ENCODE data around the gene NF1. TPM values are rescaled to one million over a fixed set of nuclear protein-coding genes. Genes with fewer than 3 reads are reported as not detected.
A peak's percentile ranks its signal among the peaks of the same experiment; 100 is the strongest.

NF1 gene
- polyA plus RNA-seq, 2 of the 4 experiments (the other 2 are of a cell fraction), result 15.9 to 73.2 TPM

DNA sequence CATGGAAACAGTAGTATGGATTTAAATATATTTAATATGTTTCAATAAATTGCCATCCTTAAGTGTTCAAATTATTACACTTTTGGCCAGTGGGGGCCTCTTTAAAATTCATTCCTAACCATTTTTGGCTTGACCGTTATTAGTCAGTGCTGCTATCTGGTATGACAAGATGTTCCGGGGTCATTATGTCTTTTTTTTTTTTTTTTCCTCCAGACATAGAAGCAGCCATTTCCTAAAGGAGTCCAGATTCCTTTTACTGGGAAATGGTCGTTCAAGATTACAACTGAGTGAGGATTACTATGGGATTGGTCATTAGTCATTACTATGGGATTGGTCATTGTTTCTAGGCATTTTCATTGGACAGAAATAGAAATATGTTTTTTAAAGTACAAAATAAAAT, 53.4 kb downstream of the NF1 start:
- Histone ChIP-seq H3K4me1 (0 out of 3 replicates have a peak, but pooled peaks cover 3% of the 10 kb centered on the region), H3K9me3 (peaks cover 12% of the 10 kb centered on the region; the same call in 2 of the 3 replicates), H3K27ac (no peak overlapping the region), H3K4me3 (no peak overlapping the region), H3K4me2 (no peak overlapping the region)
- FAIRE-seq (no peak), DNase-seq (ENCODE audit: low read depth in 1 of 2, low spot score in 1 of 2) (no peak), ATAC-seq (no peak)
- ChIA-PET CTCF (interaction anchor here (2.5 kb wide), 1 partner anchor 67 kb away, joined by 5 read pairs; no protein-coding TSS in a partner anchor), POLR2A (interaction anchor here (0.9 kb wide), 1 partner anchor 54 kb away, joined by 4 read pairs; the partner anchor contains the start of gene NF1)
- 81% methylated on average over 3 of the region's 3 CpGs for WGBS (ENCODE audit: missing lambda C conversion rate)
- TF ChIP-seq HOXB13 (CRISPR knock-in tag; IDR thresholded peaks at IDR 0.05; ENCODE audit: low read depth) (no peak), MAZ (IDR thresholded peaks at IDR 0.05; ENCODE audit: borderline replicate concordance, low read depth, low read length) (no peak), SMC3 (IDR thresholded peaks at IDR 0.05) (no peak), TP53 (CRISPR knock-in tag; IDR thresholded peaks at IDR 0.05) (no peak), MAFK (IDR thresholded peaks at IDR 0.05; ENCODE audit: partially characterized antibody) (no peak), HOXB5 (CRISPR knock-in tag; IDR thresholded peaks at IDR 0.05) (no peak), CBX2 (IDR thresholded peaks at IDR 0.05; ENCODE audit: borderline replicate concordance, low read depth) (no peak), TFCP2L1 (CRISPR knock-in tag; IDR thresholded peaks at IDR 0.05) (no peak), NFE2L2 (conservative IDR thresholded peaks at IDR 0.05; ENCODE audit: low read length) (no peak), FOXS1 (CRISPR knock-in tag; IDR thresholded peaks at IDR 0.05) (no peak), CHD4 (IDR thresholded peaks at IDR 0.05; ENCODE audit: borderline replicate concordance) (no peak), ZC3H11A (IDR thresholded peaks at IDR 0.05) (no peak), CBX8 (IDR thresholded peaks at IDR 0.05) (no peak), HEYL (CRISPR knock-in tag; IDR thresholded peaks at IDR 0.05) (no peak), CEBPB (IDR thresholded peaks at IDR 0.05) (no peak), PHF8 (IDR thresholded peaks at IDR 0.05; ENCODE audit: borderline replicate concordance, low read depth) (no peak)
- TF ChIP-seq, protein P1, sequence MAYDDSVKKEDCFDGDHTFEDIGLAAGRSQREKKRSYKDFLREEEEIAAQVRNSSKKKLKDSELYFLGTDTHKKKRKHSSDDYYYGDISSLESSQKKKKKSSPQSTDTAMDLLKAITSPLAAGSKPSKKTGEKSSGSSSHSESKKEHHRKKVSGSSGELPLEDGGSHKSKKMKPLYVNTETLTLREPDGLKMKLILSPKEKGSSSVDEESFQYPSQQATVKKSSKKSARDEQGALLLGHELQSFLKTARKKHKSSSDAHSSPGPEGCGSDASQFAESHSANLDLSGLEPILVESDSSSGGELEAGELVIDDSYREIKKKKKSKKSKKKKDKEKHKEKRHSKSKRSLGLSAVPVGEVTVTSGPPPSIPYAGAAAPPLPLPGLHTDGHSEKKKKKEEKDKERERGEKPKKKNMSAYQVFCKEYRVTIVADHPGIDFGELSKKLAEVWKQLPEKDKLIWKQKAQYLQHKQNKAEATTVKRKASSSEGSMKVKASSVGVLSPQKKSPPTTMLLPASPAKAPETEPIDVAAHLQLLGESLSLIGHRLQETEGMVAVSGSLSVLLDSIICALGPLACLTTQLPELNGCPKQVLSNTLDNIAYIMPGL (CRISPR knock-in tag; IDR thresholded peaks at IDR 0.05; ENCODE audit: borderline replicate concordance), result no peak
- TF ChIP-seq, protein P2, sequence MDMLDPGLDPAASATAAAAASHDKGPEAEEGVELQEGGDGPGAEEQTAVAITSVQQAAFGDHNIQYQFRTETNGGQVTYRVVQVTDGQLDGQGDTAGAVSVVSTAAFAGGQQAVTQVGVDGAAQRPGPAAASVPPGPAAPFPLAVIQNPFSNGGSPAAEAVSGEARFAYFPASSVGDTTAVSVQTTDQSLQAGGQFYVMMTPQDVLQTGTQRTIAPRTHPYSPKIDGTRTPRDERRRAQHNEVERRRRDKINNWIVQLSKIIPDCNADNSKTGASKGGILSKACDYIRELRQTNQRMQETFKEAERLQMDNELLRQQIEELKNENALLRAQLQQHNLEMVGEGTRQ (IDR thresholded peaks at IDR 0.05), result no peak
- TF ChIP-seq, protein P3, sequence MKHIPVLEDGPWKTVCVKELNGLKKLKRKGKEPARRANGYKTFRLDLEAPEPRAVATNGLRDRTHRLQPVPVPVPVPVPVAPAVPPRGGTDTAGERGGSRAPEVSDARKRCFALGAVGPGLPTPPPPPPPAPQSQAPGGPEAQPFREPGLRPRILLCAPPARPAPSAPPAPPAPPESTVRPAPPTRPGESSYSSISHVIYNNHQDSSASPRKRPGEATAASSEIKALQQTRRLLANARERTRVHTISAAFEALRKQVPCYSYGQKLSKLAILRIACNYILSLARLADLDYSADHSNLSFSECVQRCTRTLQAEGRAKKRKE (CRISPR knock-in tag; IDR thresholded peaks at IDR 0.05; ENCODE audit: low read depth), result no peak

DNA sequence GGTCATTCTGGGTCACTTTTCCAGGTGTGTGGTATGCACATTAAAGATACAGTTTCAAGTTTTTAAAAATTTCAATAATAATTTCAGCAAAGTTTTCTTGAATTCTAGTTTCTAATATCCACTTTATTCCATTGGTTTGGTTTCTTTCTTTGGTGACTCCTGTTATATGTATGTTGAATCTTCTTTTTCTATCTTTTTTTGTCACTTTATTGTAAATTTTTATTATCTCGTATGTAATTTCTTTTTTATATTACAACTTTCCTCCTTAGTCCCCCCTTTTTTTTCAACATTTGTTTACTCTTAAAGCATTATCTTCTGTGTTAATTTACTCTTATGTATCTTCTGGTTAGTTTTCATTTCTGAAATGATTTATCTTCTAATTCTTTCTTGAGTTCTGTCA, 57.5 kb downstream of the NF1 start:
- Histone ChIP-seq H3K27ac (no peak overlapping the region), H3K4me1 (peaks cover 11% of the 10 kb centered on the region), H3K4me2 (no peak overlapping the region), H3K4me3 (no peak overlapping the region), H3K9me3 (peaks cover 12% of the 10 kb centered on the region; the same call in 2 of the 3 replicates)
- ChIA-PET POLR2A (no interaction called here), CTCF (no interaction called here)
- DNase-seq (ENCODE audit: low read depth in 1 of 2, low spot score in 1 of 2), result no peak
- TF ChIP-seq RNF2 (IDR thresholded peaks at IDR 0.05; ENCODE audit: borderline replicate concordance, low read depth) (no peak), FOSB (CRISPR knock-in tag; IDR thresholded peaks at IDR 0.05) (no peak), NR3C1 (IDR thresholded peaks at IDR 0.05) (no peak), ZSCAN20 (CRISPR knock-in tag; IDR thresholded peaks at IDR 0.05) (no peak), ZC3H11A (IDR thresholded peaks at IDR 0.05) (no peak), KDM5A (IDR thresholded peaks at IDR 0.05) (no peak)
- TF ChIP-seq, protein P4, sequence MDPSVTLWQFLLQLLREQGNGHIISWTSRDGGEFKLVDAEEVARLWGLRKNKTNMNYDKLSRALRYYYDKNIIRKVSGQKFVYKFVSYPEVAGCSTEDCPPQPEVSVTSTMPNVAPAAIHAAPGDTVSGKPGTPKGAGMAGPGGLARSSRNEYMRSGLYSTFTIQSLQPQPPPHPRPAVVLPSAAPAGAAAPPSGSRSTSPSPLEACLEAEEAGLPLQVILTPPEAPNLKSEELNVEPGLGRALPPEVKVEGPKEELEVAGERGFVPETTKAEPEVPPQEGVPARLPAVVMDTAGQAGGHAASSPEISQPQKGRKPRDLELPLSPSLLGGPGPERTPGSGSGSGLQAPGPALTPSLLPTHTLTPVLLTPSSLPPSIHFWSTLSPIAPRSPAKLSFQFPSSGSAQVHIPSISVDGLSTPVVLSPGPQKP (IDR thresholded peaks at IDR 0.05; ENCODE audit: low read depth, low read length), result no peak
- TF ChIP-seq, protein P5, sequence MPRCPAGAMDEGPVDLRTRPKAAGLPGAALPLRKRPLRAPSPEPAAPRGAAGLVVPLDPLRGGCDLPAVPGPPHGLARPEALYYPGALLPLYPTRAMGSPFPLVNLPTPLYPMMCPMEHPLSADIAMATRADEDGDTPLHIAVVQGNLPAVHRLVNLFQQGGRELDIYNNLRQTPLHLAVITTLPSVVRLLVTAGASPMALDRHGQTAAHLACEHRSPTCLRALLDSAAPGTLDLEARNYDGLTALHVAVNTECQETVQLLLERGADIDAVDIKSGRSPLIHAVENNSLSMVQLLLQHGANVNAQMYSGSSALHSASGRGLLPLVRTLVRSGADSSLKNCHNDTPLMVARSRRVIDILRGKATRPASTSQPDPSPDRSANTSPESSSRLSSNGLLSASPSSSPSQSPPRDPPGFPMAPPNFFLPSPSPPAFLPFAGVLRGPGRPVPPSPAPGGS (IDR thresholded peaks at IDR 0.05), result no peak
- TF ChIP-seq, protein P2 (IDR thresholded peaks at IDR 0.05), result no peak
- TF ChIP-seq, protein P6, sequence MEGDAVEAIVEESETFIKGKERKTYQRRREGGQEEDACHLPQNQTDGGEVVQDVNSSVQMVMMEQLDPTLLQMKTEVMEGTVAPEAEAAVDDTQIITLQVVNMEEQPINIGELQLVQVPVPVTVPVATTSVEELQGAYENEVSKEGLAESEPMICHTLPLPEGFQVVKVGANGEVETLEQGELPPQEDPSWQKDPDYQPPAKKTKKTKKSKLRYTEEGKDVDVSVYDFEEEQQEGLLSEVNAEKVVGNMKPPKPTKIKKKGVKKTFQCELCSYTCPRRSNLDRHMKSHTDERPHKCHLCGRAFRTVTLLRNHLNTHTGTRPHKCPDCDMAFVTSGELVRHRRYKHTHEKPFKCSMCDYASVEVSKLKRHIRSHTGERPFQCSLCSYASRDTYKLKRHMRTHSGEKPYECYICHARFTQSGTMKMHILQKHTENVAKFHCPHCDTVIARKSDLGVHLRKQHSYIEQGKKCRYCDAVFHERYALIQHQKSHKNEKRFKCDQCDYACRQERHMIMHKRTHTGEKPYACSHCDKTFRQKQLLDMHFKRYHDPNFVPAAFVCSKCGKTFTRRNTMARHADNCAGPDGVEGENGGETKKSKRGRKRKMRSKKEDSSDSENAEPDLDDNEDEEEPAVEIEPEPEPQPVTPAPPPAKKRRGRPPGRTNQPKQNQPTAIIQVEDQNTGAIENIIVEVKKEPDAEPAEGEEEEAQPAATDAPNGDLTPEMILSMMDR (IDR thresholded peaks at IDR 0.05), result no peak
- no peak for ATAC-seq
- 93% methylated on average over 1 of the region's 1 CpG for WGBS (ENCODE audit: missing lambda C conversion rate)
- peak; percentile 49 for FAIRE-seq
